GM21367 (cell line): ENCODE data around the gene TSPAN5.
A peak's percentile ranks its signal among the peaks of the same experiment; 100 is the strongest.
"Not testable (repeated sequence)": the region's sequence is repeated elsewhere in the genome, so short reads cannot be mapped to it uniquely, and the experiment has no call there.

Experiments
- ATAC-seq: cut with Tn5 transposase; IDR thresholded peaks from one replicate; pipeline ENCODE4 v1.9.1; 2021; ENCODE audit not compliant: unreplicated experiment

The TSPAN5 gene

GRCh38 chr4:98658287-98659105 is at the start of gene TSPAN5:
Gene TSPAN5 (minus strand): TSS chr4:98658611.
- peak; percentile 70 for ATAC-seq

GRCh38 chr4:98706935-98707334 is 48.5 kb upstream of the TSPAN5 start:
- ATAC-seq, result no peak

GRCh38 chr4:98706200-98706813 is 47.9 kb upstream of the TSPAN5 start:
- ATAC-seq, result no peak

GRCh38 chr4:98705586-98705985 is 47.2 kb upstream of the TSPAN5 start:
- ATAC-seq, result not testable (repeated sequence)

- no peak for ATAC-seq
These were observed 42.2 kb upstream of the TSPAN5 start for GRCh38 chr4:98700656-98701055.

- no peak for ATAC-seq
These were observed 35.7 kb upstream of the TSPAN5 start for GRCh38 chr4:98694076-98694475.

GRCh38 chr4:98692411-98692810 is 34.0 kb upstream of the TSPAN5 start:
- no peak for ATAC-seq

GRCh38 chr4:98691588-98691987 is 33.2 kb upstream of the TSPAN5 start:
- no peak for ATAC-seq

GRCh38 chr4:98689507-98690174 is 31.2 kb upstream of the TSPAN5 start:
- no peak for ATAC-seq

GRCh38 chr4:98688411-98689290 is 30.2 kb upstream of the TSPAN5 start:
- no peak for ATAC-seq

GRCh38 chr4:98687876-98688275 is 29.5 kb upstream of the TSPAN5 start:
- ATAC-seq, result no peak

- ATAC-seq, result no peak
These were observed 28.4 kb upstream of the TSPAN5 start for GRCh38 chr4:98686847-98687246.

GRCh38 chr4:98686043-98686707 is 27.8 kb upstream of the TSPAN5 start:
- no peak for ATAC-seq

- no peak for ATAC-seq
These were observed 27.0 kb upstream of the TSPAN5 start for GRCh38 chr4:98685225-98686042.

- ATAC-seq, result no peak
These were observed 24.3 kb upstream of the TSPAN5 start for GRCh38 chr4:98682719-98683118.

GRCh38 chr4:98680806-98681205 is 22.4 kb upstream of the TSPAN5 start:
- ATAC-seq, result no peak

- no peak for ATAC-seq
These were observed 21.3 kb upstream of the TSPAN5 start for GRCh38 chr4:98679738-98680137.

GRCh38 chr4:98677799-98678198 is 19.4 kb upstream of the TSPAN5 start:
- ATAC-seq, result no peak

GRCh38 chr4:98674404-98675173 is 16.2 kb upstream of the TSPAN5 start:
- no peak for ATAC-seq
